Right renal pelvis (tissue), 4 donors: ENCODE measurements around the gene PER2. TPM values are rescaled to one million over a fixed set of nuclear protein-coding genes. Genes with fewer than 3 reads are reported as not detected.
"Not testable (repeated sequence)": the region's sequence is repeated elsewhere in the genome, so short reads cannot be mapped to it uniquely, and the experiment has no call there.

Experiments
- DNase-seq, 4 donors: peaks; one replicate each; pipeline ENCODE4 v3.0.0-alpha.2; 2013; ENCODE audit warnings: low read depth in 4 of 4, low spot score in 3 of 4, missing footprints in 1 of 4
- polyA plus RNA-seq, 4 donors: library from polyadenylated mRNA; unstranded; fragments of 120-200 nt; gene quantifications; one replicate each; pipeline ENCODE4 v1.2.1, GENCODE V29; 2013; ENCODE audit not compliant: insufficient read length in 4 of 4

PER2 gene
- polyA plus RNA-seq, 4 donors, result 5.0 to 6.1 (median 5.9) TPM

GRCh38 chr2:238288650-238289573 is 502 bp upstream of the PER2 start:
- DNase-seq, result peak; percentile 96 to 98 (median 96)

GRCh38 chr2:238286987-238287736 is 1.2 kb downstream of the PER2 start:
- DNase-seq, result no peak

- no peak for DNase-seq
These were observed 1.9 kb downstream of the PER2 start for GRCh38 chr2:238286551-238286950.

- DNase-seq, result no peak
These were observed 2.3 kb downstream of the PER2 start for GRCh38 chr2:238286095-238286494.

- DNase-seq, result no peak
These were observed 2.7 kb downstream of the PER2 start for GRCh38 chr2:238285653-238286082.

GRCh38 chr2:238284802-238285515 is 3.5 kb downstream of the PER2 start:
- DNase-seq, result no peak

- no peak for DNase-seq
These were observed 5.3 kb downstream of the PER2 start for GRCh38 chr2:238282861-238283738.

- no peak for DNase-seq
These were observed 6.5 kb downstream of the PER2 start for GRCh38 chr2:238281826-238282480.

- no peak for DNase-seq
These were observed 8.2 kb downstream of the PER2 start for GRCh38 chr2:238280083-238280825.

- DNase-seq, result no peak
These were observed 9.1 kb downstream of the PER2 start for GRCh38 chr2:238279324-238279682.

GRCh38 chr2:238278626-238279323 is 9.6 kb downstream of the PER2 start:
- DNase-seq, result no peak

- no peak for DNase-seq
These were observed 10.7 kb downstream of the PER2 start for GRCh38 chr2:238277695-238278094.

- DNase-seq, result no peak
These were observed 14.1 kb downstream of the PER2 start for GRCh38 chr2:238274152-238274865.

GRCh38 chr2:238273433-238273832 is 15.0 kb downstream of the PER2 start:
- DNase-seq, result not testable (repeated sequence)

- no peak for DNase-seq
These were observed 16.3 kb downstream of the PER2 start for GRCh38 chr2:238272156-238272555.

GRCh38 chr2:238271686-238272085 is 16.7 kb downstream of the PER2 start:
- not testable (repeated sequence) for DNase-seq

GRCh38 chr2:238271061-238271554 is 17.3 kb downstream of the PER2 start:
- DNase-seq, result no peak
